Panc1 (cell line): ENCODE data around the gene REV1. TPM values are rescaled to one million over a fixed set of nuclear protein-coding genes. Genes with fewer than 3 reads are reported as not detected.

Experiments
- ATAC-seq: fragments of 200-7000 bp; cut with Tn5 transposase; 2 replicates; pipeline ENCODE4 v1.9.1; 2020; ENCODE audit warnings: mild to moderate bottlenecking, moderate library complexity
- BruUV-seq: library from RNA; stranded (reverse); fragments of 400-500 nt; replicated peaks from 2 replicates; lab custom pipeline; 2021; lab: Mats Ljungman, UMichigan
- CTCF ChIA-PET: fragments of 300-600 bp; sonication (Branson Sonifier 250); formaldehyde crosslinking; loops from one replicate; lab custom pipeline; 2022; ENCODE audit warnings: antibody characterized with exemption; lab: Charles Lee
- POLR2A ChIA-PET: fragments of 300-600 bp; sonication (Branson Sonifier 250); formaldehyde crosslinking; loops from one replicate; lab custom pipeline; 2022; ENCODE audit warnings: antibody characterized with exemption; lab: Charles Lee
- DNase-seq: peaks from one replicate; pipeline ENCODE4 v3.0.0-alpha.2; 2010; ENCODE audit warnings: low read depth, low spot score
- H3K27ac ChIP-seq: 2 replicates; pipeline ENCODE4 v1.5.1; 2011; ENCODE audit warnings: mild to moderate bottlenecking, low read length, inconsistent platforms
- H3K27me3 ChIP-seq: fragments of 200-500 bp; sonication (Bioruptor generic); 2 replicates; pipeline ENCODE4 v1.6.0; 2014; ENCODE audit warnings: low read length, inconsistent platforms; ENCODE audit not compliant: control insufficient read depth, insufficient read depth
- H3K36me3 ChIP-seq: fragments of 200-500 bp; sonication (Bioruptor generic); 2 replicates; pipeline ENCODE4 v1.5.1; 2014; ENCODE audit warnings: inconsistent platforms, mild to moderate bottlenecking, low read length, moderate library complexity; ENCODE audit not compliant: control insufficient read depth, insufficient read depth
- H3K4me1 ChIP-seq: 2 replicates; pipeline ENCODE4 v1.5.1; 2011; ENCODE audit warnings: inconsistent platforms, mild to moderate bottlenecking, low read length, moderate library complexity; ENCODE audit not compliant: control insufficient read depth, insufficient read depth
- H3K4me3 ChIP-seq, 2 experiments: 2 replicates each; pipeline ENCODE4 v1.5.1; 2011 to 2012; ENCODE audit warnings: low read depth in 2 of 2, low read length in 2 of 2, mild to moderate bottlenecking in 2 of 2, inconsistent platforms in 1 of 2, moderate library complexity in 1 of 2
- H3K9me3 ChIP-seq: fragments of 200-500 bp; sonication (Bioruptor generic); 2 replicates; pipeline ENCODE4 v1.5.1; 2014; ENCODE audit warnings: low read depth, mild to moderate bottlenecking, inconsistent platforms, low read length, moderate library complexity; ENCODE audit not compliant: control insufficient read depth, insufficient read depth
- CTCF ChIP-seq: fragments of 450-650 bp; IDR thresholded peaks from 2 replicates; pipeline ENCODE4 v1.5.1; 2017; ENCODE audit warnings: mild to moderate bottlenecking
- POLR2AphosphoS5 ChIP-seq: IDR thresholded peaks from 2 replicates; pipeline ENCODE4 v1.6.1; 2012; ENCODE audit warnings: mild to moderate bottlenecking, low read depth, low read length, moderate library complexity
- REST ChIP-seq, 2 experiments: IDR thresholded peaks; 2 replicates each; pipeline ENCODE4 v1.6.1; 2011 to 2012; ENCODE audit warnings: low read depth in 2 of 2, control low read depth in 1 of 2, low read length in 1 of 2, mild to moderate bottlenecking in 1 of 2, moderate library complexity in 1 of 2; ENCODE audit not compliant: insufficient read depth in 1 of 2
- SIN3A ChIP-seq: IDR thresholded peaks from 2 replicates; pipeline ENCODE4 v1.6.1; 2012; ENCODE audit warnings: low read depth, mild to moderate bottlenecking, low read length, moderate library complexity, borderline replicate concordance; ENCODE audit not compliant: insufficient read depth
- TCF7L2 ChIP-seq: IDR thresholded peaks from 2 replicates; pipeline ENCODE4 v1.6.1; 2011; ENCODE audit warnings: mild to moderate bottlenecking, low read depth, low read length, inconsistent platforms
- in situ Hi-C: cut with HindIII; loops from 2 replicates; pipeline ENCODE4 v1.10.0; 2016; ENCODE audit warnings: low sequenced_read_pairs, low pct_unique_long_range_greater_than_20kb
- intact Hi-C: fragments of 100-400 bp; cut with micrococcal nuclease; formaldehyde crosslinking; loops from one replicate; pipeline ENCODE4 v1.10.0; 2022; ENCODE audit not compliant: unreplicated experiment
- total RNA-seq: library from RNA; stranded (reverse); gene quantifications from one replicate; pipeline ENCODE4 v1.2.1, GENCODE V29; 2021; ENCODE audit not compliant: unreplicated experiment

The REV1 gene
- total RNA-seq, 1 experiment from 2014 or later = 35.0 TPM

GRCh38 chr2:99478632-99479031 is 11.2 kb downstream of the REV1 start:
- DNase-seq = no peak
- in situ Hi-C loops = no loop called here
- ChIA-PET CTCF (no interaction called here), POLR2A (no interaction called here)
- TF ChIP-seq REST (IDR thresholded peaks at IDR 0.05; ENCODE audit: insufficient read depth in 1 of 2, low read depth in 2 of 2, low read length in 1 of 2) (no peak), CTCF (no peak), TCF7L2 (no peak), POLR2AphosphoS5 (no peak), SIN3A (no peak)
- ATAC-seq = no peak
- Histone ChIP-seq H3K27ac (no peak overlapping the region), H3K9me3 (no peaks in the 10 kb centered on the region), H3K27me3 (no peaks in the 10 kb centered on the region), H3K36me3 (no peaks in the 10 kb centered on the region), H3K4me3 (no peak overlapping the region), H3K4me1 (peaks cover 22% of the 10 kb centered on the region)
- intact Hi-C loops = no loop called here
- BruUV-seq = no TSS peak

GRCh38 chr2:99477054-99477453 is 12.8 kb downstream of the REV1 start:
- no peaks in the 10 kb centered on the region for H3K36me3 ChIP-seq
- no peaks in the 10 kb centered on the region for H3K9me3 ChIP-seq
- ATAC-seq (no peak), DNase-seq (no peak)
- in situ Hi-C loops (no loop called here), intact Hi-C loops (no loop called here)
- H3K4me3 ChIP-seq = no peak overlapping the region
- CTCF ChIA-PET = no interaction called here
- H3K4me1 ChIP-seq = peaks cover 22% of the 10 kb centered on the region
- H3K27me3 ChIP-seq = no peaks in the 10 kb centered on the region
- H3K27ac ChIP-seq = no peak overlapping the region
- POLR2A ChIA-PET = interaction anchor here (0.7 kb wide), 1 partner anchor 1105 kb away, joined by 4 read pairs; no protein-coding TSS in a partner anchor
- BruUV-seq = no TSS peak
- no peak for TF ChIP-seq TCF7L2
- no peak for TF ChIP-seq REST (IDR thresholded peaks at IDR 0.05; ENCODE audit: insufficient read depth in 1 of 2, low read depth in 2 of 2, low read length in 1 of 2)
- TF ChIP-seq SIN3A = no peak
